CD4-positive, alpha-beta T cell treated with Interleukin-4 for 1 hour (primary cell): ENCODE results near the gene MGP.
A peak's percentile ranks its signal among the peaks of the same experiment; 100 is the strongest.

Source experiments
- DNase-seq, 2 donors: peaks; one replicate each; pipeline ENCODE4 v3.0.0-alpha.2; 2020 to 2022

The MGP gene

GRCh38 chr12:14902465-14902864 is 16.8 kb upstream of the MGP start:
- DNase-seq = no peak

- DNase-seq = no peak
Observed at GRCh38 chr12:14901228-14901562, 15.5 kb upstream of the MGP start.

- DNase-seq = no peak
Observed at GRCh38 chr12:14900521-14901227, 15.0 kb upstream of the MGP start.

- DNase-seq = no peak
Observed at GRCh38 chr12:14896521-14897169, 11.0 kb upstream of the MGP start.

- no peak for DNase-seq
Observed at GRCh38 chr12:14893506-14894250, 8.0 kb upstream of the MGP start.

GRCh38 chr12:14892726-14893505 is 7.3 kb upstream of the MGP start:
- no peak for DNase-seq

- no peak for DNase-seq
Observed at GRCh38 chr12:14890701-14891100, 5.0 kb upstream of the MGP start.

- no peak for DNase-seq
Observed at GRCh38 chr12:14886271-14886670, 617 bp upstream of the MGP start.

- peak; percentile 83 to 85 for DNase-seq
Observed at GRCh38 chr12:14884458-14884878, 1.2 kb downstream of the MGP start.

- DNase-seq = no peak
Observed at GRCh38 chr12:14883686-14884085, 2.0 kb downstream of the MGP start.

GRCh38 chr12:14880890-14881453 is 4.7 kb downstream of the MGP start:
- DNase-seq = no peak

GRCh38 chr12:14879222-14879933 is 6.3 kb downstream of the MGP start:
- DNase-seq = no peak

- no peak for DNase-seq
Observed at GRCh38 chr12:14878488-14878887, 7.2 kb downstream of the MGP start.

GRCh38 chr12:14876833-14877232 is 8.8 kb downstream of the MGP start:
- no peak for DNase-seq

GRCh38 chr12:14874882-14875281 is 10.8 kb downstream of the MGP start:
- DNase-seq = no peak

GRCh38 chr12:14873440-14874185 is 12.0 kb downstream of the MGP start:
- no peak for DNase-seq

- no peak for DNase-seq
Observed at GRCh38 chr12:14871886-14872285, 13.8 kb downstream of the MGP start.

GRCh38 chr12:14871247-14871646 is 14.4 kb downstream of the MGP start:
- DNase-seq = no peak

GRCh38 chr12:14868916-14869506 is 16.6 kb downstream of the MGP start:
- DNase-seq = no peak

GRCh38 chr12:14860490-14860889 is 25.2 kb downstream of the MGP start:
- no peak for DNase-seq

- DNase-seq = no peak
Observed at GRCh38 chr12:14858513-14858912, 27.1 kb downstream of the MGP start.
